SK-N-SH (cell line): Measurements from ENCODE around the gene ABCC11. TPM values are rescaled to one million over a fixed set of nuclear protein-coding genes. Genes with fewer than 3 reads are reported as not detected.

Experiments used
- CTCF ChIA-PET: fragments of 300-600, 350-600 bp; formaldehyde crosslinking; extraction: SDS; loops from one replicate; lab custom pipeline; 2021; lab: Yijun Ruan, JAX
- POLR2A ChIA-PET: fragments of 350-600 bp; sonication (Branson Sonifier 250); formaldehyde crosslinking; extraction: SDS; loops from one replicate; lab custom pipeline; 2020; ENCODE audit warnings: antibody characterized with exemption, inconsistent platforms; lab: Yijun Ruan, JAX
- DNase-seq: peaks from one replicate; pipeline ENCODE4 v3.0.0; 2012
- H2AFZ ChIP-seq: fragments of 200-600 bp; sonication (generic); 2 replicates; pipeline ENCODE4 v1.8.1; 2016; ENCODE audit warnings: antibody characterized with exemption, mild to moderate bottlenecking, low read depth
- H3F3A ChIP-seq: fragments of 200-600 bp; sonication (generic); replicated peaks from 2 replicates; pipeline ENCODE3; 2016; ENCODE audit warnings: antibody characterized with exemption, mild to moderate bottlenecking; ENCODE audit not compliant: insufficient read depth
- H3K27ac ChIP-seq, 2 experiments: fragments of 200-500 bp in 1 of 2; fragments of 200-600 bp in 1 of 2; sonication (Bioruptor generic) in 1 of 2; sonication (generic), shearing (Covaris generic) in 1 of 2; 2 replicates each; pipeline versions ENCODE4 v1.5.1 to v1.6.1; 2014 to 2016; ENCODE audit warnings: low read depth in 2 of 2, inconsistent platforms in 1 of 2, low read length in 1 of 2, mild to moderate bottlenecking in 1 of 2, mixed read lengths in 1 of 2
- H3K27me3 ChIP-seq: fragments of 200-600 bp; sonication (generic), shearing (Covaris generic); 2 replicates; pipeline ENCODE4 v1.6.1; 2016; ENCODE audit warnings: mixed run types; ENCODE audit not compliant: insufficient read depth
- H3K36me3 ChIP-seq, 2 experiments: fragments of 200-500 bp in 1 of 2; fragments of 200-600 bp in 1 of 2; sonication (Bioruptor generic) in 1 of 2; sonication (generic) in 1 of 2; replicated peaks in 1 of 2; 2 replicates each; pipeline versions ENCODE3 to v1.5.1; 2014 to 2016; ENCODE audit warnings: low read length in 1 of 2, mild to moderate bottlenecking in 1 of 2; ENCODE audit not compliant: insufficient read depth in 2 of 2, control insufficient read depth in 1 of 2
- H3K4me1 ChIP-seq, 2 experiments: fragments of 200-500 bp in 1 of 2; fragments of 200-600 bp in 1 of 2; sonication (Bioruptor generic) in 1 of 2; sonication (generic), shearing (Covaris generic) in 1 of 2; 2 replicates each; pipeline versions ENCODE4 v1.5.1 to v1.6.1; 2014 to 2016; ENCODE audit warnings: low read depth in 1 of 2, low read length in 1 of 2, mixed run types in 1 of 2; ENCODE audit not compliant: insufficient read depth in 2 of 2, control insufficient read depth in 1 of 2
- H3K4me2 ChIP-seq: fragments of 200-600 bp; sonication (generic), shearing (Covaris generic); 2 replicates; pipeline ENCODE4 v1.6.1; 2017; ENCODE audit warnings: mixed run types
- H3K4me3 ChIP-seq, 2 experiments: fragments of 200-500 bp in 1 of 2; fragments of 200-600 bp in 1 of 2; sonication (Bioruptor generic) in 1 of 2; sonication (generic), shearing (Covaris generic) in 1 of 2; 2 replicates each; pipeline versions ENCODE4 v1.5.1 to v1.8.1; 2014 to 2016; ENCODE audit warnings: low read depth in 2 of 2, inconsistent platforms in 1 of 2, low read length in 1 of 2, mild to moderate bottlenecking in 1 of 2, mixed read lengths in 1 of 2, moderate library complexity in 1 of 2
- H3K79me2 ChIP-seq: fragments of 200-600 bp; sonication (generic); 2 replicates; pipeline ENCODE4 v1.8.1; 2017; ENCODE audit warnings: mild to moderate bottlenecking; ENCODE audit not compliant: insufficient read depth
- H3K9ac ChIP-seq: fragments of 200-600 bp; sonication (generic); 2 replicates; pipeline ENCODE4 v1.6.1; 2017; ENCODE audit warnings: mixed run types
- H3K9me2 ChIP-seq: fragments of 200-600 bp; sonication (generic); 2 replicates; pipeline ENCODE4 v1.6.1; 2017; ENCODE audit warnings: mixed run types
- H3K9me3 ChIP-seq: fragments of 200-600 bp; sonication (generic); 2 replicates; pipeline ENCODE4 v1.6.1; 2017; ENCODE audit warnings: mixed run types, mild to moderate bottlenecking, moderate library complexity
- H4K20me1 ChIP-seq: fragments of 200-600 bp; sonication (generic); 2 replicates; pipeline ENCODE4 v1.6.1; 2017; ENCODE audit warnings: mild to moderate bottlenecking, mixed run types; ENCODE audit not compliant: insufficient read depth
- ELF1 ChIP-seq: IDR thresholded peaks from 2 replicates; pipeline ENCODE4 v1.4.0; 2012
- EZH2phosphoT487 ChIP-seq: fragments of 200-600 bp; sonication (generic); IDR thresholded peaks from 2 replicates; pipeline ENCODE4 v1.6.1; 2017; ENCODE audit warnings: low read depth, mixed run types, mild to moderate bottlenecking, antibody characterized with exemption, moderate library complexity, borderline replicate concordance
- FOXJ3 ChIP-seq: sonication (generic); formaldehyde crosslinking; IDR thresholded peaks from 2 replicates; pipeline ENCODE4 v1.5.1; 2020; ENCODE audit warnings: mild to moderate bottlenecking, missing genetic modification reagents
- FOXM1 ChIP-seq: IDR thresholded peaks from 2 replicates; pipeline ENCODE4 v1.4.0; 2012; ENCODE audit warnings: low read depth, mild to moderate bottlenecking
- JUND ChIP-seq: IDR thresholded peaks from 2 replicates; pipeline ENCODE4 v1.4.0; 2012
- MXI1 ChIP-seq: IDR thresholded peaks from 2 replicates; pipeline ENCODE4 v1.6.1; 2012; ENCODE audit warnings: mild to moderate bottlenecking, low read depth, low read length, improper control_type of control experiment
- NRF1 ChIP-seq: IDR thresholded peaks from 2 replicates; pipeline ENCODE4 v1.6.1; 2012; ENCODE audit warnings: low read depth, mild to moderate bottlenecking, low read length
- POLR2AphosphoS5 ChIP-seq: IDR thresholded peaks from 2 replicates; pipeline ENCODE4 v1.6.1; 2012; ENCODE audit warnings: low read depth, low read length
- RCOR1 ChIP-seq: fragments of 150-350 bp; IDR thresholded peaks from 2 replicates; pipeline ENCODE4 v1.6.1; 2017; ENCODE audit warnings: antibody characterized with exemption, low read length
- SMC3 ChIP-seq: IDR thresholded peaks from 2 replicates; pipeline ENCODE4 v1.6.1; 2012; ENCODE audit warnings: low read depth, low read length, improper control_type of control experiment
- TAF1 ChIP-seq: IDR thresholded peaks from 2 replicates; pipeline ENCODE4 v1.6.1; 2012; ENCODE audit warnings: low read depth, mild to moderate bottlenecking, low read length, moderate library complexity, borderline replicate concordance
- YY1 ChIP-seq: IDR thresholded peaks from 2 replicates; pipeline ENCODE4 v1.4.0; 2012; ENCODE audit warnings: low read depth, mild to moderate bottlenecking
- WGBS: methylation state at CpG from one replicate; pipeline ENCODE4 v1.1.6; 2017; ENCODE audit warnings: low lambda C conversion rate; 5-methylcytosine and 5-hydroxymethylcytosine counted together
- polyA plus RNA-seq, 3 experiments: library from polyadenylated mRNA; depleted of rRNA; stranded (reverse); fragments of >200 nt; gene quantifications; 2 replicates each; pipeline ENCODE4 v1.2.3, GENCODE V29; 2012
- TF ChIP-seq, protein P1 (sequence below): fragments of 150-350 bp; IDR thresholded peaks from 2 replicates; pipeline ENCODE4 v1.6.1; 2016; ENCODE audit warnings: mild to moderate bottlenecking, low read depth, low read length
- TF ChIP-seq, protein P2 (sequence below): fragments of 200-600 bp; sonication (generic); IDR thresholded peaks from 2 replicates; pipeline ENCODE4 v1.6.1; 2017; ENCODE audit warnings: antibody characterized with exemption, mild to moderate bottlenecking, moderate library complexity
- TF ChIP-seq, protein P3 (sequence below): IDR thresholded peaks from 2 replicates; pipeline ENCODE4 v1.4.0; 2012; ENCODE audit warnings: low read depth

Gene ABCC11
- polyA plus RNA-seq, 1 of the 3 experiments (the other 2 are of a cell fraction) = 0.07 TPM

DNA sequence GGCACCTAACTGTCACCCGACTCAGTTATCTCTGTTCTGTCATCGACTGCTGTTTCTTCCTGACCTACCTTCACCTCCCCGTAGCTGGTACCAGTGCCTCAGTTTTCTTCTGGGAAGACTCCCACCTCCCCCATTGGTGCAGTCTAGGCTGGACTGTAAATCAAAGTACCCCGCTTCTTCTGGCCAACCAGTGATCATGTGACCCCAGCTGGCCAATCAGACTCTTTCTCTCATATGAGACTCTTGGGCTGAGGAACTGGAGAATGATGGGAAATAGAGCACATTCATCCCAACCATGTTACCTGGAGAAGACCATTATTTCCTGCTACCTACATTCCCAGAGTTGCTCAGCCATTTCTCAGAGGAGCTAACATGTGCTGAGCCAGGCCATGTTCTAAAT, 23.8 kb downstream of the ABCC11 start:
- no peak for DNase-seq
- POLR2A ChIA-PET = no interaction called here

DNA sequence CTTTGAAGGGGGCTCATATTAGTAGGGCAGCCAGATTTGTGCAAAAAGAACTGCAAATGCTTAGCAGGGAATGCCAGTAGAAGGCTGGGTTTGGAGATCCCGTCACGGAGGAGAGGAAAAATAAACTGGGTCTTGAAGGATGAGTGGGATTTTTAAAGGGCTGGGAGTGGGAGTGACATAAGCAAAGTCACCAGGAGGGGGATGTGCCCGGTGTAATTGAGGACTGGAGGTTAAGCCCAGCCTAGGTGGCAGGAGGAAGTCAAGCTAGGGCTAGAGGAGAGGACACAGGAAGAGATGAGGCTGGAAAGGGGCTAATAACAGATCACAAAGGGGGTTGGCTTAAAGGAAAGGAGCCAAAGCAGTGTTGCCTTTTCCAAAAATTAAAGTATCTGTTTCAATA, 26.4 kb downstream of the ABCC11 start:
- H3F3A ChIP-seq = no peaks in the 10 kb centered on the region
- H2AFZ ChIP-seq = no peak overlapping the region
- H3K27me3 ChIP-seq = no peaks in the 10 kb centered on the region
- H3K4me3 ChIP-seq = no peak overlapping the region
- H3K27ac ChIP-seq = no peak overlapping the region
- no peaks in the 10 kb centered on the region for H3K36me3 ChIP-seq
- no peaks in the 10 kb centered on the region for H3K79me2 ChIP-seq
- DNase-seq = no peak
- 61% methylated on average over 3 of the region's 3 CpGs for WGBS
- H3K9ac ChIP-seq = no peak overlapping the region
- POLR2A ChIA-PET = no interaction called here
- H3K9me3 ChIP-seq = no peaks in the 10 kb centered on the region
- no peaks in the 10 kb centered on the region for H4K20me1 ChIP-seq
- H3K4me2 ChIP-seq = no peak overlapping the region
- TF ChIP-seq RCOR1 (no peak), YY1 (no peak), TAF1 (no peak), EZH2phosphoT487 (no peak), JUND (no peak)
- TF ChIP-seq, protein P1, sequence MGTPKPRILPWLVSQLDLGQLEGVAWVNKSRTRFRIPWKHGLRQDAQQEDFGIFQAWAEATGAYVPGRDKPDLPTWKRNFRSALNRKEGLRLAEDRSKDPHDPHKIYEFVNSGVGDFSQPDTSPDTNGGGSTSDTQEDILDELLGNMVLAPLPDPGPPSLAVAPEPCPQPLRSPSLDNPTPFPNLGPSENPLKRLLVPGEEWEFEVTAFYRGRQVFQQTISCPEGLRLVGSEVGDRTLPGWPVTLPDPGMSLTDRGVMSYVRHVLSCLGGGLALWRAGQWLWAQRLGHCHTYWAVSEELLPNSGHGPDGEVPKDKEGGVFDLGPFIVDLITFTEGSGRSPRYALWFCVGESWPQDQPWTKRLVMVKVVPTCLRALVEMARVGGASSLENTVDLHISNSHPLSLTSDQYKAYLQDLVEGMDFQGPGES = no peak
- no peaks in the 10 kb centered on the region for H3K9me2 ChIP-seq
- CTCF ChIA-PET = no interaction called here
- H3K4me1 ChIP-seq = peaks cover 0 to 2% of the 10 kb centered on the region in 2 experiments; a peak in 1 of 4 replicates

More for the DNA sequence above, 23.8 kb downstream of the ABCC11 start:
- H3K9ac ChIP-seq = no peak overlapping the region
- no peaks in the 10 kb centered on the region for H3K27me3 ChIP-seq
- CTCF ChIA-PET = interaction anchor here (0.7 to 1.2 kb wide), 3 partner anchors 9 to 1361 kb away, joined by 3 read pairs; no protein-coding TSS in a partner anchor
- no peaks in the 10 kb centered on the region for H4K20me1 ChIP-seq
- no peaks in the 10 kb centered on the region for H3K9me2 ChIP-seq
- no peak overlapping the region for H2AFZ ChIP-seq
- H3K4me2 ChIP-seq = no peak overlapping the region
- no peak overlapping the region for H3K4me3 ChIP-seq
- H3K79me2 ChIP-seq = no peaks in the 10 kb centered on the region
- H3K4me1 ChIP-seq = peaks cover 0 to 2% of the 10 kb centered on the region in 2 experiments; a peak in 1 of 4 replicates
- 94% methylated on average over 4 of the region's 4 CpGs for WGBS
- TF ChIP-seq FOXM1 (no peak), POLR2AphosphoS5 (no peak), RCOR1 (no peak), SMC3 (no peak), ELF1 (no peak), TAF1 (no peak), MXI1 (no peak), NRF1 (no peak), EZH2phosphoT487 (no peak), FOXJ3 (CRISPR knock-in tag) (no peak), JUND (no peak)
- TF ChIP-seq, protein P2, sequence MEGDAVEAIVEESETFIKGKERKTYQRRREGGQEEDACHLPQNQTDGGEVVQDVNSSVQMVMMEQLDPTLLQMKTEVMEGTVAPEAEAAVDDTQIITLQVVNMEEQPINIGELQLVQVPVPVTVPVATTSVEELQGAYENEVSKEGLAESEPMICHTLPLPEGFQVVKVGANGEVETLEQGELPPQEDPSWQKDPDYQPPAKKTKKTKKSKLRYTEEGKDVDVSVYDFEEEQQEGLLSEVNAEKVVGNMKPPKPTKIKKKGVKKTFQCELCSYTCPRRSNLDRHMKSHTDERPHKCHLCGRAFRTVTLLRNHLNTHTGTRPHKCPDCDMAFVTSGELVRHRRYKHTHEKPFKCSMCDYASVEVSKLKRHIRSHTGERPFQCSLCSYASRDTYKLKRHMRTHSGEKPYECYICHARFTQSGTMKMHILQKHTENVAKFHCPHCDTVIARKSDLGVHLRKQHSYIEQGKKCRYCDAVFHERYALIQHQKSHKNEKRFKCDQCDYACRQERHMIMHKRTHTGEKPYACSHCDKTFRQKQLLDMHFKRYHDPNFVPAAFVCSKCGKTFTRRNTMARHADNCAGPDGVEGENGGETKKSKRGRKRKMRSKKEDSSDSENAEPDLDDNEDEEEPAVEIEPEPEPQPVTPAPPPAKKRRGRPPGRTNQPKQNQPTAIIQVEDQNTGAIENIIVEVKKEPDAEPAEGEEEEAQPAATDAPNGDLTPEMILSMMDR = no peak
- TF ChIP-seq, protein P3, sequence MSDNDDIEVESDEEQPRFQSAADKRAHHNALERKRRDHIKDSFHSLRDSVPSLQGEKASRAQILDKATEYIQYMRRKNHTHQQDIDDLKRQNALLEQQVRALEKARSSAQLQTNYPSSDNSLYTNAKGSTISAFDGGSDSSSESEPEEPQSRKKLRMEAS = no peak
- TF ChIP-seq, protein P1 = no peak
- TF ChIP-seq, all 33 proteins: peak for 0
- Histone ChIP-seq H3K36me3 (no peaks in the 10 kb centered on the region), H3F3A (no peaks in the 10 kb centered on the region), H3K27ac (no peak overlapping the region), H3K9me3 (no peaks in the 10 kb centered on the region)
